HEK293T (cell line): ENCODE data around the gene MEA1.

Experiments
- CTCF ChIA-PET: fragments of 350-600 bp; formaldehyde crosslinking; extraction: SDS; loops from one replicate; lab custom pipeline; 2021; ENCODE audit warnings: antibody characterized with exemption, inconsistent platforms; lab: Yijun Ruan, JAX
- POLR2A ChIA-PET: fragments of 350-600 bp; formaldehyde crosslinking; extraction: SDS; loops from one replicate; lab custom pipeline; 2020; ENCODE audit warnings: antibody characterized with exemption, inconsistent platforms; lab: Yijun Ruan, JAX
- DNase-seq: peaks from one replicate; pipeline ENCODE4 v3.0.0; 2012; ENCODE audit warnings: mixed read lengths; ENCODE audit errors: extremely low spot score
- ARNT ChIP-seq: fragments of 450-650 bp; IDR thresholded peaks from 2 replicates; pipeline ENCODE4 v1.6.1; 2017; ENCODE audit warnings: mild to moderate bottlenecking
- BHLHE40 ChIP-seq: fragments of 450-650 bp; IDR thresholded peaks from 2 replicates; pipeline ENCODE4 v1.6.1; 2016; ENCODE audit warnings: mild to moderate bottlenecking, moderate library complexity, borderline replicate concordance
- CTBP1 ChIP-seq: fragments of 450-650 bp; IDR thresholded peaks from 2 replicates; pipeline ENCODE4 v1.6.1; 2016; ENCODE audit warnings: borderline replicate concordance
- ELF4 ChIP-seq: fragments of 450-650 bp; IDR thresholded peaks from 2 replicates; pipeline ENCODE4 v1.6.1; 2017; ENCODE audit warnings: antibody characterized with exemption
- FOXA1 ChIP-seq: fragments of 450-650 bp; IDR thresholded peaks from 2 replicates; pipeline ENCODE4 v1.6.1; 2016; ENCODE audit warnings: mild to moderate bottlenecking
- FOXK2 ChIP-seq: fragments of 450-650 bp; IDR thresholded peaks from 2 replicates; pipeline ENCODE4 v1.6.1; 2016; ENCODE audit warnings: mild to moderate bottlenecking
- FOXM1 ChIP-seq: fragments of 450-650 bp; IDR thresholded peaks from 2 replicates; pipeline ENCODE4 v1.6.1; 2017; ENCODE audit warnings: mild to moderate bottlenecking, borderline replicate concordance
- HDGF ChIP-seq: fragments of 450-650 bp; IDR thresholded peaks from 2 replicates; pipeline ENCODE4 v1.6.1; 2017; ENCODE audit warnings: antibody characterized with exemption, borderline replicate concordance
- L3MBTL2 ChIP-seq: fragments of 450-650 bp; conservative IDR thresholded peaks from 2 replicates; pipeline ENCODE4 v1.6.1; 2016; ENCODE audit warnings: mild to moderate bottlenecking
- LEF1 ChIP-seq: fragments of 450-650 bp; IDR thresholded peaks from 2 replicates; pipeline ENCODE4 v1.6.1; 2017; ENCODE audit warnings: mild to moderate bottlenecking, borderline replicate concordance
- NFRKB ChIP-seq: fragments of 450-650 bp; IDR thresholded peaks from 2 replicates; pipeline ENCODE4 v1.6.1; 2016; ENCODE audit warnings: mild to moderate bottlenecking, moderate library complexity
- PKNOX1 ChIP-seq: fragments of 450-650 bp; IDR thresholded peaks from 2 replicates; pipeline ENCODE4 v1.6.1; 2016
- SP1 ChIP-seq: fragments of 450-650 bp; IDR thresholded peaks from 2 replicates; pipeline ENCODE4 v1.6.1; 2017
- SUZ12 ChIP-seq: fragments of 450-650 bp; IDR thresholded peaks from 2 replicates; pipeline ENCODE4 v1.6.1; 2016; ENCODE audit warnings: mild to moderate bottlenecking
- TARDBP ChIP-seq: fragments of 450-650 bp; IDR thresholded peaks from 2 replicates; pipeline ENCODE4 v1.6.1; 2016
- ZNF384 ChIP-seq: fragments of 450-650 bp; IDR thresholded peaks from 2 replicates; pipeline ENCODE4 v1.6.1; 2016

Gene MEA1

GRCh38 chr6:43020052-43020705 is 6.4 kb upstream of the MEA1 start:
- TF ChIP-seq TARDBP (no peak), CTBP1 (no peak), FOXK2 (no peak), SUZ12 (no peak), ZNF384 (no peak), ELF4 (no peak), HDGF (no peak), L3MBTL2 (no peak), PKNOX1 (no peak), NFRKB (no peak), ARNT (no peak), LEF1 (no peak), FOXM1 (no peak), FOXA1 (no peak), BHLHE40 (no peak), SP1 (no peak)
- ChIA-PET POLR2A (interaction anchor here (0.8 to 2.8 kb wide), 10 partner anchors 9 to 123 kb away, joined by 3 to 26 read pairs (median 8); partner anchors contain the start of genes CNPY3, CUL7, KLC4 and MRPL2), CTCF (no interaction called here)
- DNase-seq: no peak

DNA sequence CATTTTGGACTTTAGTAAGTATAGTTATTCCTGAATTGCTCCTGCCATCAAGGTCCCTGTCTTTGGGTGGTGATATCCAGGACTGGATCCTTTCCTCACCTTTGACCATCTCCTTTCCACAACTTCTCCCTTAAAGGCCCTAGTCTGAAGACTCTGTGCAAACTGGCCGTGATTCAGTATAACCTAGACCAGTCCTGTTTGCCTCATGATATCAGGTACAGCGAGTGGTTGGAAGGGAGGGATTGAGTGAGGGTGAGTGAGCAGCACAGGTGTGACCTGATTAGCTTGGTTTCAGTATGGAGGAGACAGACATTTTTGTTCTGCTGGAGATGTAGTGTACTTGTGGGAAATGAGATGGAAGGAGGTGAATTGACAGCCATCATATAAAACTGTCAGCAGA is 5.4 kb upstream of the MEA1 start:
- CTCF ChIA-PET: no interaction called here
- POLR2A ChIA-PET: interaction anchor here (1.8 kb wide), 1 partner anchor 35 kb away, joined by 4 read pairs; the partner anchor contains the start of gene PPP2R5D
- TF ChIP-seq CTBP1: no peak
- no peak for TF ChIP-seq ZNF384
- no peak for TF ChIP-seq FOXK2
- no peak for TF ChIP-seq HDGF
- no peak for TF ChIP-seq ELF4
- TF ChIP-seq ARNT: no peak
- no peak for TF ChIP-seq SUZ12
- no peak for TF ChIP-seq NFRKB
- TF ChIP-seq FOXM1: no peak
- TF ChIP-seq FOXA1: no peak
- no peak for TF ChIP-seq TARDBP
- TF ChIP-seq SP1: no peak
- no peak for TF ChIP-seq L3MBTL2
- TF ChIP-seq LEF1: no peak
- no peak for TF ChIP-seq BHLHE40

DNA sequence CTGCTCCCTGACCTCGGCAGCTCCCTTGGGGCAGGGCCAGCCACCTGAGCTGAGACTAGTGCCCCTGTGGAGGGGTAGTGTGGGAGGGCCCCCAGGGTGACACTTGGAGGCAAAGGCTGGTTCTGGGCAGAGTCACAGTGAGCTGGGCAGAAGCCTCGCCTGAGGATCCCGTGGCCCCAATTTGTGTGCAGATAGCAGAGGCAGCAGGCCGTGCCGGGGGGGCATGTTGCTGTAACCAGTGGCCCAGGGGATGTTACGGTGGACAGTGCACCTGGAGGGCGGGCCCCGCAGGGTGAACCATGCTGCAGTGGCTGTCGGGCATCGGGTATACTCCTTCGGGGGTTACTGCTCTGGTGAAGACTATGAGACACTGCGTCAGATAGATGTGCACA is 3.2 kb upstream of the MEA1 start:
- CTCF ChIA-PET: no interaction called here
- no peak for DNase-seq
- POLR2A ChIA-PET: interaction anchor here (1.2 to 3.7 kb wide), 5 partner anchors 33 to 88 kb away, joined by 4 to 22 read pairs (median 6); partner anchors contain the start of genes CNPY3, CUL7, KLC4 and MRPL2
- TF ChIP-seq ELF4 (no peak), ZNF384 (no peak), PKNOX1 (no peak), TARDBP (no peak), HDGF (no peak), NFRKB (no peak), FOXA1 (no peak)

More for the DNA sequence above, 5.4 kb upstream of the MEA1 start:
- DNase-seq: no peak

GRCh38 chr6:43016176-43016942 is 2.6 kb upstream of the MEA1 start:
- POLR2A ChIA-PET: interaction anchor here (1.2 to 3.7 kb wide), 6 partner anchors 9 to 87 kb away, joined by 4 to 30 read pairs (median 9); partner anchors contain the start of genes CNPY3, CUL7, KLC4 and MRPL2
- CTCF ChIA-PET: no interaction called here
- TF ChIP-seq PKNOX1 (no peak), BHLHE40 (no peak), FOXK2 (no peak), CTBP1 (no peak), NFRKB (no peak), LEF1 (no peak)
- no peak for DNase-seq

GRCh38 chr6:43014434-43014909 is 726 bp upstream of the MEA1 start:
- DNase-seq: no peak
- POLR2A ChIA-PET: interaction anchor here (0.6 to 7.4 kb wide), 25 partner anchors 8 to 1205 kb away, joined by 3 to 78 read pairs (median 5); partner anchors contain the start of genes CNPY3, CUL7, KLC4 and MRPL2
- TF ChIP-seq SP1 (no peak), BHLHE40 (no peak), PKNOX1 (no peak), TARDBP (no peak), ELF4 (no peak), LEF1 (no peak), NFRKB (no peak), L3MBTL2 (no peak), FOXM1 (no peak), CTBP1 (no peak), FOXA1 (no peak), FOXK2 (no peak), ARNT (no peak), ZNF384 (no peak), HDGF (no peak), SUZ12 (no peak)
- CTCF ChIA-PET: interaction anchor here (0.9 kb wide), 1 partner anchor 129 kb away, joined by 4 read pairs; no protein-coding TSS in a partner anchor
